Neural crest cell (in vitro differentiated cells): ENCODE data around the gene NT5C2. TPM values are rescaled to one million over a fixed set of nuclear protein-coding genes. Genes with fewer than 3 reads are reported as not detected.

Experiments
- DNase-seq: peaks from one replicate; pipeline ENCODE4 v3.0.0; 2021; ENCODE audit warnings: low read depth, mixed read lengths, low spot score
- H3K27ac Mint-ChIP-seq: one replicate; pipeline ENCODE4 v1.8.0; 2021; ENCODE audit warnings: mild to moderate bottlenecking, mixed read lengths; ENCODE audit not compliant: unreplicated experiment
- H3K27me3 Mint-ChIP-seq: 2 replicates; pipeline ENCODE4 v1.8.0; 2021; ENCODE audit warnings: low read depth, mild to moderate bottlenecking, mixed read lengths
- H3K36me3 Mint-ChIP-seq: 2 replicates; pipeline ENCODE4 v1.8.0; 2021; ENCODE audit warnings: low read depth, mild to moderate bottlenecking, mixed read lengths
- H3K4me1 Mint-ChIP-seq: 2 replicates; pipeline ENCODE4 v1.8.0; 2021; ENCODE audit warnings: mixed read lengths
- H3K4me3 Mint-ChIP-seq: one replicate; pipeline ENCODE4 v1.8.0; 2021; ENCODE audit warnings: mild to moderate bottlenecking, mixed read lengths
- H3K9me3 Mint-ChIP-seq: 2 replicates; pipeline ENCODE4 v1.8.0; 2021; ENCODE audit warnings: mixed read lengths
- total RNA-seq: library from RNA; stranded (reverse); gene quantifications from 2 replicates; pipeline ENCODE4 v1.2.1, GENCODE V29; 2021
- TF ChIP-seq, protein P1 (sequence below): fragments of 200-600 bp; sonication (generic); conservative IDR thresholded peaks from 2 replicates; pipeline ENCODE4 v1.5.0; 2021; ENCODE audit warnings: antibody characterized with exemption, mild to moderate bottlenecking

Gene NT5C2
- total RNA-seq, 1 donor from 2014 or later, result 71.3 TPM

DNA sequence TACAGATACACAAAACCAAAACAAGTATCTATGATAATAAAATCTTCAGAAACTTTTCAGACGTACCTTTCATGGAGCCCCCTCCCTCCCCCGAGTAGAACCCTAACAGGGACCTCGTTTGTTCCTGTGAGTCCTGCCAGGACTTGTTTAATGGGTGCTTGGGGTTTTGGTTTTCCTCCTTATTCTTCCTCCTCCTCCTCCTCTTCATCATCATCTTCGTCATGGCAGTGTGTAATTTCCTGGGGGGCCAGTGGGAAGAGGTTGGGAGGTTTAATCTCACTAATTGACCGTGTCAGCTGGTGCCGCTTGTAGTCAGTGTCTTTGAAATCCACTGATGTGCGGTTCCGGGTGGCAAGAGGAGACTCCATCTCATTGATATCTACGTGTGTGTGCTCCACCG lies 103.6 kb downstream of the NT5C2 start:
- no peaks in the 10 kb centered on the region for H3K9me3 Mint-ChIP-seq
- H3K27me3 Mint-ChIP-seq, result no peaks in the 10 kb centered on the region
- H3K36me3 Mint-ChIP-seq, result peaks cover 34% of the 10 kb centered on the region
- DNase-seq, result no peak
- TF ChIP-seq, protein P1, sequence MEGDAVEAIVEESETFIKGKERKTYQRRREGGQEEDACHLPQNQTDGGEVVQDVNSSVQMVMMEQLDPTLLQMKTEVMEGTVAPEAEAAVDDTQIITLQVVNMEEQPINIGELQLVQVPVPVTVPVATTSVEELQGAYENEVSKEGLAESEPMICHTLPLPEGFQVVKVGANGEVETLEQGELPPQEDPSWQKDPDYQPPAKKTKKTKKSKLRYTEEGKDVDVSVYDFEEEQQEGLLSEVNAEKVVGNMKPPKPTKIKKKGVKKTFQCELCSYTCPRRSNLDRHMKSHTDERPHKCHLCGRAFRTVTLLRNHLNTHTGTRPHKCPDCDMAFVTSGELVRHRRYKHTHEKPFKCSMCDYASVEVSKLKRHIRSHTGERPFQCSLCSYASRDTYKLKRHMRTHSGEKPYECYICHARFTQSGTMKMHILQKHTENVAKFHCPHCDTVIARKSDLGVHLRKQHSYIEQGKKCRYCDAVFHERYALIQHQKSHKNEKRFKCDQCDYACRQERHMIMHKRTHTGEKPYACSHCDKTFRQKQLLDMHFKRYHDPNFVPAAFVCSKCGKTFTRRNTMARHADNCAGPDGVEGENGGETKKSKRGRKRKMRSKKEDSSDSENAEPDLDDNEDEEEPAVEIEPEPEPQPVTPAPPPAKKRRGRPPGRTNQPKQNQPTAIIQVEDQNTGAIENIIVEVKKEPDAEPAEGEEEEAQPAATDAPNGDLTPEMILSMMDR, result no peak
- H3K4me3 Mint-ChIP-seq, result no peak overlapping the region
- H3K27ac Mint-ChIP-seq, result no peak overlapping the region
- H3K4me1 Mint-ChIP-seq, result no peaks in the 10 kb centered on the region

DNA sequence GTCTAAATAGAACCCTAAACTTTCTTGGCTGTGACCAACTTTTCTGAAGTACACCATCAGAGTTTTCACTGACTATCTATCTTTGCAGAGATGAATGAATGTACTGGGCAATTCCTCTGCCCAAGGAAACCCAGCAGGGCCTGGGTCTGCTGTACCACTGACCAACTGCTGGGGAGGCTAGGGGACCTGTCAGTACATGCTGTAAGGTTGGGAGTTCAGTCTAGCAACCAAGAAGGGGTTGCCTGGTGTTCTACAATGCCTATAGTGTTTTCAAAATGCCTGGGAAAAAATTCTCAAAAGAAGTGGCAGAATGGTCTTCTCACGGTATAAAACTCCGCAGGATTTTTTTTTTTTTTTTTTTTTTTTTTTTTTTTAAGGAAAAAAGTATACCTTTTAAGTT lies 106.3 kb downstream of the NT5C2 start:
- Mint-ChIP-seq H3K27ac (no peak overlapping the region), H3K36me3 (peaks cover 34% of the 10 kb centered on the region)
- TF ChIP-seq, protein P1, result no peak

DNA sequence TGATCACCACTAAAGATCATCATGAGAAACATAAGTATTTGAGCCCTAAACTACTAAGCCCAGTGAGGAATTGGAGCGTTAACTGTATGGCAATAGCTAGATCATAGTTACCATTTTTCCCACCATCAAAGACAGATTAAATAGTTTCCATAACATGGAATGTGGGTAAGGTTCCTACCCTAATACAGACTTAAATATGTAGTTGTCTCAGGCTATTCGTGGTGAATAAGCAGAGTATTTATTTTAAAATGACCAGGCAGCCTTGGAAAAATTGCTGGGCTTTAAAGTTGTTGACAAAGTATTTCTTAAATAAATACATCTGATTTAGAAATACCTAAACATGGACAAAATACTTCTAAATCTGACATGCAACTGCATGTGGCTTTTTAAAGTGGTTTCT lies 106.8 kb downstream of the NT5C2 start:
- H3K36me3 Mint-ChIP-seq, result peaks cover 35% of the 10 kb centered on the region
- H3K4me1 Mint-ChIP-seq, result peaks cover 3% of the 10 kb centered on the region
- H3K27me3 Mint-ChIP-seq, result no peaks in the 10 kb centered on the region
- H3K4me3 Mint-ChIP-seq, result no peak overlapping the region
- H3K27ac Mint-ChIP-seq, result no peak overlapping the region
- no peak for DNase-seq
- TF ChIP-seq, protein P1, result no peak
- no peaks in the 10 kb centered on the region for H3K9me3 Mint-ChIP-seq

More for the DNA sequence above, 106.3 kb downstream of the NT5C2 start:
- no peak for DNase-seq
- no peak overlapping the region for H3K4me3 Mint-ChIP-seq
- peaks cover 3% of the 10 kb centered on the region for H3K4me1 Mint-ChIP-seq
- no peaks in the 10 kb centered on the region for H3K27me3 Mint-ChIP-seq
- H3K9me3 Mint-ChIP-seq, result no peaks in the 10 kb centered on the region

DNA sequence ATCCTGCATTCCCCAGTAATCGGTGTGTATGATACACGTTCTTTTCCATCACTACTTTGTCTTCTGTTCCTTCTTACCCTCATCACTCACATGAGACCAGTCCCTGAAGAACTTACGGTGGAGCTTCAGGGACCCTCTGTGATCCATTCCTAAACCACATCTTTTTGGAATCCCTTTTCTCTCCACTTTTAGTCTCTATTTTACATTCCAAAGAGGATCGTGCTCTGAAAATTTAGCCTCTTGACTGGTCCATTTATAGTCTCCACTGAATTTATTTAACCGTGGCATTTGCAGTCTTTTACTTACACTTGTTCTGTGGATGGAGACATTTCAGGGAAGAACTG lies 109.1 kb downstream of the NT5C2 start:
- H3K4me1 Mint-ChIP-seq, result peaks cover 3% of the 10 kb centered on the region
- H3K27ac Mint-ChIP-seq, result no peak overlapping the region
- peaks cover 21% of the 10 kb centered on the region for H3K36me3 Mint-ChIP-seq

DNA sequence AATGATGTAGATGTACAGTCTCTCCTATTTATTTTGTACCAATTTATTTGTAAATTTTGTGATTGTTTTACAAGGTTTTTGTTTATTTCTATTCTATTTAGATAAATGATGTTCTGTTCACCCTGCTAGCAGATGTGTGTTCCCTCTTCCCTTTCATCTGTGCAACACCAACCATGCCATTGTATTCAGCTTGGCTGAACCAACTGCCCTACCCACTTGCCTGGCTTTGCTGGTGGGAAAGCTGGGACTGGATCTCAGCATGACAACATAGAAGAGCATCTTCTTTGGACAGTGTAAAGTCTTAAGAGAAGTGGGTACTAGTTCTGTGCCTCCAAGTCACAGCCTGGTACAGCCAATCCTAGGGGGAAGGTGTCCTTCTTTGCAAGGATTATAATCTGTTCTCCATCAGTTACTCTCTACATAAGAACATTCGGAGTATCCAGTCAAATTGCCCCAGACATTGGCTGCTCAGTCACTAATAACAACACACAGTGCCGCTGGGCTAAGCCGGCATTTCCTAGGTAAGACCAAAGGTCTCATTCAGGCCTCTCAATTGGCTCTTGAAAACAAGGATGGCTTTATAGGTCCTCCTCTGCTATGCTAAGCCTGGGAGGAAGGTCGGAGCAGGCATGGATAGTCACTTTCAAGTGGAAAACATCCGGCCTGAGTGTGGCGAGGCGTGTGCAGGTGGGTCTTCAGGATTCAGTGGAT lies 109.7 kb downstream of the NT5C2 start:
- H3K9me3 Mint-ChIP-seq, result no peaks in the 10 kb centered on the region
- DNase-seq, result no peak
- peaks cover 21% of the 10 kb centered on the region for H3K36me3 Mint-ChIP-seq
- peaks cover 3% of the 10 kb centered on the region for H3K4me1 Mint-ChIP-seq
- H3K4me3 Mint-ChIP-seq, result no peak overlapping the region
- no peaks in the 10 kb centered on the region for H3K27me3 Mint-ChIP-seq
- TF ChIP-seq, protein P1, result no peak
- no peak overlapping the region for H3K27ac Mint-ChIP-seq

More for the DNA sequence above, 109.1 kb downstream of the NT5C2 start:
- TF ChIP-seq, protein P1, result no peak
- H3K9me3 Mint-ChIP-seq, result no peaks in the 10 kb centered on the region
- no peak overlapping the region for H3K4me3 Mint-ChIP-seq
- no peaks in the 10 kb centered on the region for H3K27me3 Mint-ChIP-seq
- DNase-seq, result no peak
